HL-60 (cell line): ENCODE results near the gene PBX1.

Experiments used
- DNase-seq, 2 experiments: peaks; one replicate each; pipeline ENCODE4 v3.0.0-alpha.2; 2010 to 2020; ENCODE audit warnings: low read depth in 1 of 2, low spot score in 1 of 2
- H3K27ac ChIP-seq: fragments of 250-450 bp; sonication (Bioruptor Pico); replicated peaks from 2 replicates; pipeline ENCODE4 v1.5.1; 2020; ENCODE audit warnings: mild to moderate bottlenecking, moderate library complexity
- H3K27me3 ChIP-seq: fragments of 250-450 bp; sonication (Bioruptor Pico); 2 replicates; pipeline ENCODE4 v1.5.1; 2021; ENCODE audit warnings: mild to moderate bottlenecking, moderate library complexity; ENCODE audit not compliant: insufficient read depth, poor library complexity, severe bottlenecking
- H3K4me3 ChIP-seq: replicated peaks from 2 replicates; pipeline ENCODE4 v1.5.1; 2011; ENCODE audit warnings: mild to moderate bottlenecking, control low read depth, low read length; ENCODE audit not compliant: insufficient read depth
- CTCF ChIP-seq: IDR thresholded peaks from one replicate; pipeline ENCODE4 v1.5.1; 2011; ENCODE audit warnings: low read length, control low read depth, inconsistent platforms; ENCODE audit not compliant: insufficient read depth
- GABPA ChIP-seq: IDR thresholded peaks from 2 replicates; pipeline ENCODE4 v1.6.1; 2012; ENCODE audit warnings: low read depth
- POLR2AphosphoS5 ChIP-seq: IDR thresholded peaks from 2 replicates; pipeline ENCODE4 v1.6.1; 2012; ENCODE audit warnings: low read depth
- REST ChIP-seq: IDR thresholded peaks from 2 replicates; pipeline ENCODE4 v1.6.1; 2012; ENCODE audit warnings: low read depth; ENCODE audit not compliant: insufficient replicate concordance
- SPI1 ChIP-seq: IDR thresholded peaks from 2 replicates; pipeline ENCODE4 v1.6.1; 2012; ENCODE audit warnings: low read depth, mild to moderate bottlenecking, borderline replicate concordance

The PBX1 gene

DNA sequence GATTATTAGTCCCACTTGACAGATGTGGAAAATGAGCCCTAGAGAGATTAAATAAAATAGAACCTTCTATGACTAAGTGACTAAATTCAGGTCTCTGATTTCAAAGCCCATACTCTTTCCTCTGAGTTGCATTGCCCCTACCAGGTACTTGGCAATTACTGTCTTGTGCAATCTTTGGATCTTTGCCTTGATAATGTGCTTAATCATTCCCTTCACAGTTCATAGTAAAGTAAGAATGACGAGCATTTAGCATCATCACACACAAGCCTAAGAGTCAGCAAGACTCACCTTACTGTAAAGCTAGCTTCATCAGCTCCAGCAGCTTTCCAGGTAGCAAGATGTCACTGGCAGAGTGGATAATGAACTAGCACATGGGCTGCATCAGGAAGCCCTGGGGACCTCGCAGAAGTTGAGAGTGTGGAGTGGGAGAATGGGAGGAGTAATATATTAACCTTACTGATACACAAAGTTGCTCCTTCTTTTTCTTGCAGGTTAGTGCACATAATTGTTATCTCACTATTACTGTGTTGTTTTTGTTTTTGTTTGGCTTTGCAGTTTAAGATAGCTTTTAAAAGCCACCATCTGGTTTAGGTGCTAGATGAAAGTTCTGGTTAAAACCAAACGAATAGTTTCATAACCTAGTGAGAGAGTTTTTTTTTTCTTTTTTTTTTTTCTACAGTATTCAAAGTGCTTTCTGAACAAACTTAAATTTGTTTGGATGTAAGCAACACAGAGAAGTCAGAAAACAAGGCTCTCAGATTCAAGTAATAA lies 71.8 kb downstream of the PBX1 start:
- DNase-seq, result no peak
- H3K27me3 ChIP-seq, result no peaks in the 10 kb centered on the region
- no peak overlapping the region for H3K4me3 ChIP-seq
- H3K27ac ChIP-seq, result no peak overlapping the region
- TF ChIP-seq POLR2AphosphoS5, result no peak
- no peak for TF ChIP-seq SPI1
- TF ChIP-seq GABPA, result no peak
- TF ChIP-seq REST, result no peak
- no peak for TF ChIP-seq CTCF

DNA sequence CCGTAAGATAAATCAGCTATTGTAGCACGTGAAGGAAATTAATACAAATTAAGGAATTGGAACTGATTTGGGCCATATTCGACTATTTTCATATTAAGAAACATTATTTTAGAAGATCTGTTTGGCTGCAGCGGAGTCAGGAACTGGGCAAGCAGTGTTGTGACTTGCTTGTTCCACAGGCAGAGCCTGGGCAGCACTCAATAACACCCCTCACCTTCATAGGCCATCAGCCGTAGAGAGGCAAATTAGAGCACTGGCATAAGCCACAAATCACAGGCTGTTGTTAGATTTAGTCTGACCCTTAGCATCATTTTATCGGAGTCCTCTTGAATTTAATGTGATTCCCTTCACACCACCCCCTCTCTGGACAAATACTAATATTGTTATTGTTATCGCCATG lies 72.8 kb downstream of the PBX1 start:
- no peaks in the 10 kb centered on the region for H3K27me3 ChIP-seq
- TF ChIP-seq SPI1 (no peak), GABPA (no peak), POLR2AphosphoS5 (no peak), CTCF (no peak), REST (no peak)
- no peak overlapping the region for H3K27ac ChIP-seq
- no peak for DNase-seq
- no peak overlapping the region for H3K4me3 ChIP-seq

- no peak overlapping the region for H3K4me3 ChIP-seq
- no peak for TF ChIP-seq GABPA
- no peak for TF ChIP-seq REST
- no peak for TF ChIP-seq CTCF
Measured at GRCh38 chr1:164633997-164634396, 75.0 kb downstream of the PBX1 start.

More at GRCh38 chr1:164633997-164634396, 75.0 kb downstream of the PBX1 start:
- no peaks in the 10 kb centered on the region for H3K27me3 ChIP-seq
- H3K27ac ChIP-seq, result no peak overlapping the region
- no peak for DNase-seq
